ENCODE measurements around the gene SFSWAP.
"Not testable (repeated sequence)": the region's sequence is repeated elsewhere in the genome, so short reads cannot be mapped to it uniquely, and the experiment has no call there.

SFSWAP gene

DNA sequence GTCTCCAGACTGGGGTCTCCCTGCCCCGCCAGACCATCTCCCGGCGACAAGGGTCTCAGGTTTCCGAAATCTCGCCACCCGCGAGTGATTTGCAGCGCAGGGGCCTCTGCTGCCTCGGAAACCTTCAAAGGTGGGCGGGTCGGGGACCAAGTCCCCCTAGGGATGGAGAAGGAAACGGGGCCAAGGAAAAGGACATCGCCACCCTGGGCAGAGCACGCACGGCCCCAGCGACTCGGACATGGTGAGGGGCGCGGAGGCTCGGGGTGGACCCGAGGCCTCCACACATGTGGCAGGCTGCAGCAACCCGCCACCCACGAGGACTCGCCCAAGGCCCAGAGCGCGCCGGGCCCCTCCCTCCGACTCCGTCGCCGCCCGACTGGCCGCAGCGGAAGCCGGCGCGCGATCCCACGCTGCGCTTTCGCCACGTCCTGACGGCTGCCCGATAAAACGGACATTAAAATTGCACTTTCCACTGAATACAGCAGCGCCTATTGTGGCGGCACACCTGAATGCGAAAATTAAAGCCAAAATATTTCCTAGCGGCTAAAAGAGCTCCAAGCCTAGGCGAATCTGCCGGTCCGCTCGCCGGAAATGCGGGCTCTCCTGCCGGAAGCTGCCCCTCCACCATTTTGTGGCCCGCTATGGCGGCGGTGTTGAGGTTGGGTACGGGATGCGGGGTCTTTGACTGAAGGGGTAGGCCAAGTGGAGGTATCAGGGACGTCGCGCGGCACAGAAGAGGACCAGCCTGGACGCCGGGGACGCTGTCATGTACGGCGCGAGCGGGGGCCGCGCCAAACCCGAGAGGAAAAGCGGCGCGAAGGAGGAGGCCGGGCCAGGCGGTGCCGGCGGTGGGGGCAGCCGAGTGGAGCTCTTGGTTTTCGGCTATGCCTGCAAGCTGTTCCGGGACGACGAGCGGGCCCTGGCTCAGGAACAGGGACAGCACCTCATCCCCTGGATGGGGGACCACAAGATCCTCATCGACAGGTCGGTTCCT lies at the start of gene SFSWAP:
SFSWAP (plus strand) TSS at position 627 of the 994 bp plus-strand sequence; CDS start at position 767, 140 bp downstream.
- peak; percentile 90 for DNase-seq (ENCODE audit: low spot score)
- in situ Hi-C loops (cut with MboI; ENCODE audit: low pct_unique_long_range_greater_than_20kb, low sequenced_read_pairs, unreplicated experiment): no loop called here
- TF ChIP-seq CTCF (IDR thresholded peaks at IDR 0.05; ENCODE audit: extremely low read depth, insufficient read depth, missing control alignments): no peak

GRCh38 chr12:131661170-131661985 lies 49.5 kb upstream of the SFSWAP start:
- DNase-seq (ENCODE audit: low spot score); in situ Hi-C loops (cut with MboI; ENCODE audit: low pct_unique_long_range_greater_than_20kb, low sequenced_read_pairs, unreplicated experiment): not testable (repeated sequence)

- in situ Hi-C loops (cut with MboI; ENCODE audit: low pct_unique_long_range_greater_than_20kb, low sequenced_read_pairs, unreplicated experiment); DNase-seq (ENCODE audit: low spot score): not testable (repeated sequence)
These were observed 49.0 kb upstream of the SFSWAP start for GRCh38 chr12:131661986-131662288.

- DNase-seq (ENCODE audit: low spot score): peak; percentile 34
- in situ Hi-C loops (cut with MboI; ENCODE audit: low pct_unique_long_range_greater_than_20kb, low sequenced_read_pairs, unreplicated experiment): not testable (repeated sequence)
These were observed 48.5 kb upstream of the SFSWAP start for GRCh38 chr12:131662346-131662745.

- DNase-seq (ENCODE audit: low spot score); in situ Hi-C loops (cut with MboI; ENCODE audit: low pct_unique_long_range_greater_than_20kb, low sequenced_read_pairs, unreplicated experiment): not testable (repeated sequence)
These were observed 45.2 kb upstream of the SFSWAP start for GRCh38 chr12:131665666-131666065.

GRCh38 chr12:131666486-131666885 lies 44.4 kb upstream of the SFSWAP start:
- in situ Hi-C loops (cut with MboI; ENCODE audit: low pct_unique_long_range_greater_than_20kb, low sequenced_read_pairs, unreplicated experiment); DNase-seq (ENCODE audit: low spot score): not testable (repeated sequence)

DNA sequence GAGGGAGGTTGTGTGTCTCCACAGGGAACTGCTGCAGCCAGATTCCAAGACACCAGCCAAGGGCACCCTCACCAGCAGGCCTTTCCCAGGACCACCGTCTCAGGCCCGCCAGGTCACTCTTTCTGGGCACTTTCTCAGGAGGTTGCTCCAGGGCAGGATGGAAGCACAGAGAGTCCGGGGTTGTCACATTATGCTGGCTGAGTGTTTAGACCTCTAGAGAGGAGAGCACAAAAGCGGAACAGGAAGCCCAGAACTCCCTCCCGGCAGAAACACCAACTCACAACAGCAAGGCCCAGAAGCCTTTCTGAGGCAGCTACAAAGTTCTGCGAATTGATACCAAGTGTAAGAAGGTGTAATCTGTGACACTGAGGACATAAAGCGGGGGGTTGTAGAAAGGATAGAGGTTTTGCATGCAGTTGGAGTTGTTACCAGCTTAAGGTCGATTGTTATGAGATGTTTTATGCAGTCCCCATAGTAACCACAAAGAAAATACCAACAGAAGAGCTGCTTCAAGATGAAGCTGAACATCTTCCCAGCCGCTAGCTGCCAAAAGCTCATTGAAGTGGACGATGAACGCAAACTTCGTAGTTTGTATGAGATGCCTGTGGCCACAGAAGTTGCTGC lies 43.8 kb upstream of the SFSWAP start:
- in situ Hi-C loops (cut with MboI; ENCODE audit: low pct_unique_long_range_greater_than_20kb, low sequenced_read_pairs, unreplicated experiment): not testable (repeated sequence)
- DNase-seq (ENCODE audit: low spot score): peak; percentile 23

DNA sequence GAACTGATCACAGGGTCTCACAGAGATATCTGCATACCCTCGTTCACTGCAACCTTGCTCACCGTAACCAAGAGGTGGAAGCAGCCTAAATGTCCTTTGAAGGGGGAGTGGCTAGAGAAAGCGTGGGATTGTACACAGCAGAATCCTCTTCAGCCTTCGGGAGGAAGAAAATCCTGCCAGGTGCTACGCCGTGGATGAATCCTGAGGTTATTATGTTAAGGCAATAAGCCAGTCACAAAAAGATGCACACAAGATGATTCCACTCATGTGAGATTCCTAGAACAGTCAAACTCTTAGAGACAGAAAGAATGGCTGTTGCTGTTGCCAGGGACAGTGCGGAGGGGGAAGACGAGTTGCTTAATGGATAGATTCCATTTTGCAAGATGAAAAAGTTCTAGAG lies 39.6 kb upstream of the SFSWAP start:
- TF ChIP-seq CTCF (IDR thresholded peaks at IDR 0.05; ENCODE audit: extremely low read depth, insufficient read depth, missing control alignments): no peak
- in situ Hi-C loops (cut with MboI; ENCODE audit: low pct_unique_long_range_greater_than_20kb, low sequenced_read_pairs, unreplicated experiment): no loop called here
- no peak for DNase-seq (ENCODE audit: low spot score)

GRCh38 chr12:131671871-131672270 lies 39.0 kb upstream of the SFSWAP start:
- no peak for DNase-seq (ENCODE audit: low spot score)
- TF ChIP-seq CTCF (IDR thresholded peaks at IDR 0.05; ENCODE audit: extremely low read depth, insufficient read depth, missing control alignments): no peak
- in situ Hi-C loops (cut with MboI; ENCODE audit: low pct_unique_long_range_greater_than_20kb, low sequenced_read_pairs, unreplicated experiment): no loop called here
